LNCAP (cell line): ENCODE results near the gene PRICKLE2.

ENCODE experiments used
- CTCF ChIP-seq: fragments of 450-650 bp; IDR thresholded peaks from 2 replicates; pipeline ENCODE4 v1.5.1; 2017; ENCODE audit warnings: mild to moderate bottlenecking

Gene PRICKLE2

GRCh38 chr3:64179860-64180259 lies 45.4 kb downstream of the PRICKLE2 start:
- TF ChIP-seq CTCF, result no peak

- TF ChIP-seq CTCF, result no peak
These were observed 46.0 kb downstream of the PRICKLE2 start for GRCh38 chr3:64179249-64179648.

DNA sequence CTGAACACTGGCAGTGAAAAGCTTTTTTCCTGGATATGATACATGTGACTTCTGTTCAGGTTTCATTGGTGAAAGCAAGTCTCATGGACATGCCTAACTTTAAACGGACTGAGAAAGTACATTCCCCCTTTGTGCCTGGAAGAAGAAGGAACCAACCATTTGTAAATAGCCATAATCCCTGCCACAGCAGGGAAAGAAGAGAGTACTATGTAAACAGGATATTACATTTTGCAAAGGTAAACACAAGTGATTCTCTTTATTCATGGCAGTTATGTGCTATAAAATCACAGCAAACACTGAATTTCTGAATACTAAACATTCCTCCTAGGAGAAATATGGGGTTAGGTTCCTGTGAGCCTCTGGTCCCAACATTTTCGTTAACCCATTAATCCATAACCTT lies 46.8 kb downstream of the PRICKLE2 start:
- TF ChIP-seq CTCF, result no peak

DNA sequence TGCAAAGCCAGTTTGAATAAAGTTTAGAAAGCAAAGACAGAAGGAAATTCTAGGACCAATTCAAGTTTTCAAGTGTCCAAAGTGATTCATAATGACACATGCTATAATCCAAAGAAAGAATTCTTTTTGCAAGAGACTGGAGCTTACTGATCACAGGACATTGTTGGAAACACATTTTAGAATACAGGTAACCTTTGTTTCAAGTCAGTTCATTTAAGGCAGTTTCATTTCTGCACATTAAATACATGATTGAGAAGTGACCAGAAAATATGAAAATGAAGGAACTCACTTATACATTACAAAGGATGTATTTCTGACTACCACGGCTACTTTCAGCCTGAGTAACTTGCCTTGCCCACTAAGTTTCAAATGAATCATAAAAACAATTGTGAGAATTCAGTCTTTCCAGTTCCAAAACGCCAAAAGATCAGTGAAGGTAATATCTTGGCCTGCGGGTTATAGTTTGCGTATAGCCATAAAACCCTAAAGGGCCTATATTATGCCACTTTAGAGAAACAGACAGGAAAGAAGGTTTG lies 48.7 kb downstream of the PRICKLE2 start:
- no peak for TF ChIP-seq CTCF

DNA sequence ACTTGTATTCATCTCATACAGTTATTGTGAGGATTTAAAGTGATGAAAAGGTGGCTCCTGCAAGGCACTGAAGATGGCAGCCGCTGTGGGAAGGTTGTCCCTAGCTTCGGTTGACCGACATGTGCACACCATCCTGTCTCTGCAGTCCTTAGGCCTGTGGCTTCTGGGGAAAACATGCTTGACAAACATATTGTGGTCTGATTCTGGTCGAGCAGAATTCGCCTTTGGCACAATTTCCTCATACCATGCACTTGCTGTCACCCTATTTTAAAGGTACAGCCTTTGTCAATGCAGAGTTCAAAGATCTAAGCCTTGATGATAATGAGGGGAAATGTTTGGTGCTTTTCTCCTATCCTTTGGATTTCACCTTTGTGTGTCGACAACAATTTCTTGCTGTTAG lies 50.9 kb downstream of the PRICKLE2 start:
- no peak for TF ChIP-seq CTCF

DNA sequence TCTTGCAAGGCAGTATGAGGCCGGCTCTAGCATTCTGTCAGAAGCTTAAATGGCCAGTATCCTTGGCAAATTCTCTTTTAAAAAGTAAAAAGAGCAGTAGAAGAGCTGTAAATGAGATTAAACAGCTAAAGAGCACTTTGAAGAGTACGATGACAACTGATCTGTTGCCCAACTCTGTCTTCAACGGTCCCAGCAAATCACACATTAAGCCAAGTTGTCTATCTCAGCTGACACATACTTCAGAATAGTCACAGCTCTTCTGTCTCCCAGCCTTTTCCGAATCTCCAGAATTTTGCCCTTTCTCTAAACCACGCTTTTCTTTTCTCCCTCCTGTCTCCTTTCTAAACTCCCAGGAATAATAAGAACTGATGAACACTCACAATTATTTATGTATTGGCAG lies 51.7 kb downstream of the PRICKLE2 start:
- no peak for TF ChIP-seq CTCF

DNA sequence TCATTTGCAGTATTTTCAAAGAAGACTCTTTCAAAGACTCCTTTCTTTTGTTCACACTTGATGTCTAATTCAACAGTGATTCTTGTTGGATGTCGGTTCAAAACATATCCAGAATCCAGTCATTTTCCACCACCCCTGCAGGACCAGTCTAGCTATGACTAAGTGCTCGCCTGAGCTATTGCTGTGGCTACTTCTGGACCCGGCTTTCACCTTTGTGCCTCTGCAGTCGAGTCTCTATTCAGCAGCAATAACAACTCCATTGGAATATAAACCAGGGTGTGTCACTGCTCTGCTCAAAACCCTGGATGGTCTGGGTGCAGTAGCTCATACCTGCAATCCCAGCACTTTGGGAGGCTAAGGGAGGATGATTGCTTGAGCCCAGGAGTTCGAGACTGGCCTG lies 55.0 kb downstream of the PRICKLE2 start:
- TF ChIP-seq CTCF, result no peak

GRCh38 chr3:64167868-64168267 lies 57.4 kb downstream of the PRICKLE2 start:
- TF ChIP-seq CTCF, result no peak
